Duodenal mucosa (tissue), 2 donors: ENCODE results near the gene UBALD1.

Experiments
- H3K27ac ChIP-seq: one replicate; pipeline ENCODE4 v1.7.0; 2013; ENCODE audit warnings: low read depth, low read length
- H3K27me3 ChIP-seq, 2 donors: one replicate each; pipeline ENCODE4 v1.7.0; 2013; ENCODE audit warnings: low read length in 2 of 2, control low read depth in 1 of 2; ENCODE audit not compliant: insufficient read depth in 2 of 2, control insufficient read depth in 1 of 2
- H3K36me3 ChIP-seq, 2 donors: one replicate each; pipeline ENCODE4 v1.7.0; 2013; ENCODE audit warnings: low read length in 2 of 2, control low read depth in 1 of 2; ENCODE audit not compliant: insufficient read depth in 2 of 2, control insufficient read depth in 1 of 2
- H3K4me1 ChIP-seq, 2 donors: one replicate each; pipeline ENCODE4 v1.7.0; 2013; ENCODE audit warnings: low read length in 2 of 2, control low read depth in 1 of 2; ENCODE audit not compliant: insufficient read depth in 2 of 2, control insufficient read depth in 1 of 2
- H3K4me3 ChIP-seq, 2 donors: one replicate each; pipeline ENCODE4 v1.7.0; 2013; ENCODE audit warnings: low read length in 2 of 2, low read depth in 1 of 2
- H3K9ac ChIP-seq, 2 donors: one replicate each; pipeline ENCODE4 v1.7.0; 2013; ENCODE audit warnings: low read length in 2 of 2, low read depth in 1 of 2
- H3K9me3 ChIP-seq, 2 donors: one replicate each; pipeline ENCODE4 v1.7.0; 2013; ENCODE audit warnings: low read length in 2 of 2, control low read depth in 1 of 2; ENCODE audit not compliant: control insufficient read depth in 1 of 2

The UBALD1 gene

DNA sequence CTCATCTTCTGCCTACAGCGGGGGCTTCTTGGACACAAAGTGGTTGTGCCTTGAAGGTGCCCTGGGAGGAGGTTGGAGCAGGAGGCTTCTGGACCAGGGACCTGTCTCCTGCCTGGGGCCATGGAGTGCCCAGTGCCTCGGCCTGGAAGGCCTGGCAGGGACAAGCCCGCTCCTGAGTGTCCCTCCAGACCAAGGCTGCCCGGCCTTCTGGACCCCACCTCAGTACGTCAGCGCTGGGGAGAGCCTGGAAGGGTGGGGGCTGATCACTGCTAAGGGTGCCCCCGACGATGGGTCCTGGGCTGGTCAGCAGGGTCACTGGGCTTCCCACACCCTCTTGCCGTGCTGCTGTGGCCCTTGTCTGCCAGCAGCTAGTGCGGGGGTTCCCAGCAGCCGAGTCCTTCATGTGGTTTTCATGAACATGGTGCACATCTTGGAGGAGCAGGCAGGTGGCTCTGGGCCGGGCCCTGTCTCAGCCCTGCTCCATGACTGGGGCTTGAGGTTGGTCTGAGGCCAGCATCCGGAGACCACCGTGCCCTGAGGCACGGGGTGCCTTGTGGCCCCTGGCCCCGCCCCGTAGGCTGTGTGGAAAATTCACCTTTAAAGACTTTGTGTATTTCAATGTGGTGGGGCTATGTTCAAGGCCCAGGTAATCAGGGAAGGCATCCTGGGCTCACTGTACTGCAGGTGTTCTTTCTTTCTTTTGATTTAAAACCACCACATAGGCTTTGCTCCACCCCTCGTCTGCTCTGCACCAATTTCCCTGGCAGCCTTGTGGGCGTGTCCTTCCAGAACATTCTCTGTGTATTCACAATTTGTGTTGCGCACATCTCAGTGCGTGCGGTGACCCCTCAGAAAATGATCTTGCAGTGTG, 32.3 kb upstream of the UBALD1 start:
- Histone ChIP-seq H3K27ac (no peak overlapping the region), H3K27me3 (no peaks in the 10 kb centered on the region), H3K4me1 (no peaks in the 10 kb centered on the region), H3K36me3 (peaks cover 4 to 28% of the 10 kb centered on the region in 2 donors), H3K9ac (no peak overlapping the region), H3K4me3 (no peak overlapping the region), H3K9me3 (no peaks in the 10 kb centered on the region)

DNA sequence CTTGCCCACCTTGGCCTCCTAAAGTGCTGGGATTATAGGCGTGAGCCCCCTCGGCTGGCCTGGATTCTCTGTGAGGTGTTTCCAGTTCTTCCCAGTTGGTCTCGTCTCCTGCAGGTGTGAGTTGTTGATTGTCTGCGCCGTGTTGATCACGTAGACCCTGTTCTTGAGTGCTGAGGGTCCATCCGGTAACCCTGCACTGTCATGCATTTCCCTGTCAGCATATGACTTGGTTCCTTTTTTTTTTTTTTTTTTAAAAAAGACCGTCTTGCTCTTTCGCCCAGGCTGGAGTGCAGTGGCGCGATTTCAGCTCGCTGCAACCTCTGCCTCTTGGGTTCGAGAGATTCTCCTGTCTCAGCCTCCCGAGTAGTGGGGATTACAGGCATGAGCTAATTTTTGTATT, 27.2 kb upstream of the UBALD1 start:
- H3K4me1 ChIP-seq: peaks cover 11 to 14% of the 10 kb centered on the region in 2 donors
- H3K27me3 ChIP-seq: no peaks in the 10 kb centered on the region
- no peaks in the 10 kb centered on the region for H3K9me3 ChIP-seq
- H3K4me3 ChIP-seq: no peak overlapping the region
- no peak overlapping the region for H3K9ac ChIP-seq
- no peak overlapping the region for H3K27ac ChIP-seq
- H3K36me3 ChIP-seq: peaks cover 0 to 30% of the 10 kb centered on the region in 2 donors

DNA sequence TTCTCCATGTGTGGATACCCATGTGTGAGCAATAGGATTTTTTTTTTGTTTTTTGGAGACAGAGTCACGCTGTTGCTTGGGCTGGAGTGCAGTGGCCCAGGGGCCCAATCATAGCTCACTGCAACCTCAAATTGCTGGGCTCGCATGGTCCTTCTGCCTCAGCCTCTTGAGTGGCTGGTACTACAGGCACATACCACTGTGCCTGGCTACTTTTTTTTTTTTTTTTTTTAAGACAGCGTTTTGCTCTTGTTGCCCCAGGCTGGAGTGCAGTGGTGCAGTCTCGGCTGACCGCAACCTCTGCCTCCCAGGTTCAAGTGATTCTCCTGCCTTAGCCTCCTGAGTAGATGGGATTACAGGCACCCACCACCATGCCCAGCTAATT, 26.6 kb upstream of the UBALD1 start:
- H3K4me1 ChIP-seq: peaks cover 11 to 14% of the 10 kb centered on the region in 2 donors
- H3K9me3 ChIP-seq: no peaks in the 10 kb centered on the region
- H3K36me3 ChIP-seq: peaks cover 0 to 27% of the 10 kb centered on the region in 2 donors
- H3K27me3 ChIP-seq: no peaks in the 10 kb centered on the region
- no peak overlapping the region for H3K27ac ChIP-seq
- no peak overlapping the region for H3K4me3 ChIP-seq
- H3K9ac ChIP-seq: no peak overlapping the region

DNA sequence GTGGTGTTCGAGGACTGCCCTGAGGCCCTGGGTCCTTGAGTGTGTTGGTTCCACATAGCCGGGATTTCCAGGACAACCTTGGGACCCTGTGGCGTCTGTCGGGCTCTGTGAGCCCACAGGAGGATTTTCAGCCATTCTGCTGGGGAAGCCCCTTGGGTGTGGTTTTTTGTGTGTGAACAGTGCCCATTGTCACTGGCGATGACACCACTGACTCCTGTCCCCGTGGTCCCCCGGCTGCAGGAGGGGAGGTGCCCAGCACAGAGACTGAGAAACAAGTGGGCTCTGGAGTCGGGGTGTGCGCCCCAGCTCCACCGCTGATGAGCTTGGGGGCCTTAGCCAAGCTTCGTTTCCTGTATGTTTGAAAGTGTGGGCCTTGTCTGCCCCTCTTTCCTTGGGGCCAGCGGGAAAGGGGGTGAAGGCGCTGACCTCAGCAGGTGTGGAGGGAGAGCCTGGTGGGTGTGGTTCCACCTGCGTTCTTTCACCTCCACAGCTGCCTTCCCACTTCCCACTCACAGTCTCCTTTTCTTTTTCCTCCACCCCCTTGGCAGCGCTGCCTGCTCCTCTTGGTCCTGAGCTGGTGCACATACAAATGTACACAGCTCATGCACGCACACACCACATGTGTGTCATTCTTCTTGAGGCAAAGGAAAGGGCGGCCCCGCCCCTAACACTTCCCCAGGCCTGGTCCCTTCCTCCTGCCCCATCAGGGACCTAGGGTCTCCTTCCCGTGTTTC, 26.1 kb upstream of the UBALD1 start:
- Histone ChIP-seq H3K4me3 (no peak overlapping the region), H3K27ac (no peak overlapping the region), H3K9ac (no peak overlapping the region), H3K9me3 (no peaks in the 10 kb centered on the region), H3K4me1 (peaks cover 11 to 14% of the 10 kb centered on the region in 2 donors), H3K27me3 (no peaks in the 10 kb centered on the region), H3K36me3 (peaks cover 0 to 27% of the 10 kb centered on the region in 2 donors)

DNA sequence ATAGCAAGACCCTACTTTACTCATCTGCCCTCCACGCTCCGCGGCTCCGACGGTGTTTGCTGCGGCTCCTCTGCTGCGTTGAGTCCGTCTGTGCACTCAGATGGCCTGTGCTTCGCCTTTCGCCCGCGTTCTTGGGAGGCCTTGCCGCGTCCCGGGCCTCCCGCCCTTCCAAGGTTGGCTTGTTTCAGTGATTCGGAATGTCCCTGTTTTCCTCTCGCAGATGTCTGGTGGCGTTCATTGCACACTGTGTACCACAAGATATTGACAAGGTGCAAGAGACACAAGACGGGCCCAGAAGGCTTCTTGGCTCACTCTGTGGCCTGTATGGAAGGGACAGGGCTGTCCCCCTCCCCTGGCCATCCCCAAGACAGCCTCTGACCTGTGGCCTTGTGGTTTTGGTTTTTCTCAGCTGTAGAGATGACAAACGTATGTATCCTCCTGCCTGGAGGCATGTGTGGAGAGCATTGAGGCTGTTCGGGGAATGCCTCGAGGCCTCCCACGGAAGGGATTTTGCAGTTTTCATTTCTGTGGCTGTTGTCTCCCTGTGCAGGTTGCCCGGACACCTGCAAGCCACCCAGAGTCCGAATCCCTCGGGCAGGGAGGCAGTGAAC, 25.3 kb upstream of the UBALD1 start:
- no peak overlapping the region for H3K4me3 ChIP-seq
- no peak overlapping the region for H3K27ac ChIP-seq
- no peak overlapping the region for H3K9ac ChIP-seq
- peaks cover 0 to 24% of the 10 kb centered on the region in 2 donors for H3K36me3 ChIP-seq
- H3K9me3 ChIP-seq: no peaks in the 10 kb centered on the region
- peaks cover 11 to 14% of the 10 kb centered on the region in 2 donors for H3K4me1 ChIP-seq
- no peaks in the 10 kb centered on the region for H3K27me3 ChIP-seq

DNA sequence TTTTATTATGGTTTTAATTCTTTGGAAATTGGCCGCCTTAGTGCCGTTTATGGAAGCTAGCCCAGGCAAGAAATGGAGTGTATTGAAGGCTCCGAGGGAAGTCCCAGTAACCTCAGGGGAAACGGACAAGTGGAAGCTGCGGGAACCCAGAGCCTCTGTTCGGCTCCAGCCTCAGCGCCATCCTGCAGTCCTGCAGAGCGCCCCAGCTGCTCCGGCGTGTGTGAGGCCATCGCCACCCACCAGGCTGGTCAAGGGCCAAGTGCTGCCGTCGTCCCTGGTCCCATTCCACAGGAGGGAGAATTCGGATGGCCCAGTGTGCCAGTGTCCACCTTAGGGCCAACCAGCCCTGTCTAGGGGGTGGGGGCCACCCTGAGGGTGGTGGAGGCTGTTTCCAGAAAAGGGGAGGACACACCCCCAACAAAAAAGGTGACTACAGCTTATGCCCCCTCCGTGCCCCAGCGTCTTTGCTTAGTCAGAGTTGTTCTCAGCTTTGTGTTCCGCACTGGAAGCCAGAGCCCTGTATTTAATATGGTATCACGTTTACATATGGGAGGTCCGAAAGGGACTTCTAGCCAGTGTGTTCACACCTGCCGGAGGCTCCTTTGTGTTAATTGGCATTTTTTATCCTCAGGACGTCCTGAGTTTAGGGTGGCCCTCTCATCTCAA, 22.9 kb upstream of the UBALD1 start:
- Histone ChIP-seq H3K4me1 (peaks cover 11 to 14% of the 10 kb centered on the region in 2 donors), H3K4me3 (no peak overlapping the region), H3K27me3 (no peaks in the 10 kb centered on the region), H3K27ac (no peak overlapping the region), H3K36me3 (peaks cover 3 to 34% of the 10 kb centered on the region in 2 donors), H3K9me3 (no peaks in the 10 kb centered on the region), H3K9ac (no peak overlapping the region)

DNA sequence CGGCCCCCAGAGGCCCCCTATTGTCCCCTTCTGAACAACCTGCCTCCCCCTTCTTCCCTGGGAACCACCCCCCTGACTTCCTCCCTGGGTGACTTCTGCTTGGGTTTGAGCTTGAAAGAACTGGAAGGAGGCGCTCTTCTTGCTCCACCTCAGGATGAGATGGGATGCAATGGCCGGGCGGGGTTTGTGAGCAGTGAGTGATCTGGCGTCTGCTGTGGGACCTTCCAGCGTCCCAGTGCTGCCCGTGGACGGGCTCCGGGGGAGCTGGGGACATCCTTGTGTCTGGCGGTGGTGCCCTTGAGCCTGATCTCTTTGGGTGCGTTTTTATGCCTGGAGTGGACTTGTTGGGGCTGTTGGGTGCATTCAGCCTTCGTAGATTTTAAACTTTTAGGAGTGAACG, 21.5 kb upstream of the UBALD1 start:
- Histone ChIP-seq H3K27me3 (no peaks in the 10 kb centered on the region), H3K36me3 (peaks cover 3 to 34% of the 10 kb centered on the region in 2 donors), H3K27ac (no peak overlapping the region), H3K4me1 (peaks cover 11 to 13% of the 10 kb centered on the region in 2 donors), H3K4me3 (no peak overlapping the region), H3K9me3 (peaks cover 3 to 6% of the 10 kb centered on the region in 2 donors), H3K9ac (no peak overlapping the region)

DNA sequence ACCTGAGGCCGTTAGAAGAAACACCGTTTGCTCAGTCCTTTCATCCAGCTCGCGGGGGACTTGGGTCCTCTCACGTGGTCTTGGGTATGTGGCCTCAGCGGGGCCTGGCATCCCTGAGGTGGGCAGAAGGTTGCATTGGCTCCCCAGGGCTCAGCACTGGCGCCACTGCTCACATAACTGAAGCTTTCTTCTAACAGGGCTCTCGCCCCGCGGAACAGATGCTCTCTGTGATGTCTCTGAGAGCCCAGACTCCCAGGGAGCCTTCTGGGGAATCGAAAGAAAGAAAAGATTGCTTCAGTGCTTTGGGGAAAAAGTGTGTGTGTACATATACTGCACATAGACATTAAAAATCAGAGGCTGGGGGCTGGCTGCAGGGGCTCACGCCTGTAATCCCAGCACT, 20.1 kb upstream of the UBALD1 start:
- Histone ChIP-seq H3K4me3 (no peak overlapping the region), H3K27ac (no peak overlapping the region), H3K9ac (no peak overlapping the region), H3K4me1 (no peaks in the 10 kb centered on the region), H3K9me3 (peaks cover 5 to 6% of the 10 kb centered on the region in 2 donors), H3K27me3 (no peaks in the 10 kb centered on the region), H3K36me3 (peaks cover 3 to 27% of the 10 kb centered on the region in 2 donors)

DNA sequence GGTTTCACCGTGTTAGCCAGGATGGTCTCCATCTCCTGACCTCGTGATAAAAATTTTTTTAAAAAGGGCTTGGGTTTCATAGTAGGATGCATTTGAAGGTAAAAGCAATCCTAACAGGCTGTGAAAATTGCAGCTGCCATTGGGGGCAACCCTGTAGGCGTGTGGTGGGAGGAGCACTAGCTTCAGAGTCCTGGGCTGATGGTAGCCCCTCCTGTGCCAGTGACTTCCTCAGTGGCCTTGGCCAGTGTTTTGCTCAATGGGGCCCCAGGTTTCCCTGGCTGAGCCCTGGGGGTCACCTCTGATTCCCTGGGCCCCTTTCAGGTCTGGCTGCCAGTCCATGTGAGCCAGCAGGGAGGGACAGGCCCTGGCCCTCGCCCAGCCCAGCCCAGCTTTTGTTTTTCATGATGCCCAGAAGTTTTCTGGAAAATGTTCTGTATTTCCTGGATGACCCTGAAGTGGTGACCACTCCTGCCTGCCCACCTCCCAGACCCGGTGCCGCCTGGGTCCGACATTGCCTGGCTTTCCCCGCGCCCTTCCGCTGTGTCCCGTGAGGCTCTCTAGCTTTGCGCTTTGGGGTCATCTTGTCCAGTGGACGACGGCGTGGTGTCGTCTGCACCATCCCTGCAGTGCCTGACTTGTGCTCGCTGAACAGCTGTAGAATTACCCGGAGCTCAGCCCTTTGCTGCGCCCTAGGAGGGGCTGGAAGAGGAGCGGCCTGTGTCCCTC, 19.4 kb upstream of the UBALD1 start:
- H3K9me3 ChIP-seq: peaks cover 5 to 6% of the 10 kb centered on the region in 2 donors
- H3K4me1 ChIP-seq: no peaks in the 10 kb centered on the region
- no peak overlapping the region for H3K4me3 ChIP-seq
- no peak overlapping the region for H3K27ac ChIP-seq
- H3K27me3 ChIP-seq: no peaks in the 10 kb centered on the region
- H3K9ac ChIP-seq: no peak overlapping the region
- H3K36me3 ChIP-seq: peaks cover 3 to 25% of the 10 kb centered on the region in 2 donors
